Testis (tissue), 2 donors: ENCODE results near the gene SH2D6.

Experiments
- CTCF ChIP-seq, 3 experiments: fragments of 450-650 bp in 2 of 3; fragments of 200-600 bp in 1 of 3; sonication (generic) in 1 of 3; IDR thresholded peaks; one replicate each; pipeline ENCODE4 v1.5.1; 2016 to 2019; ENCODE audit warnings: antibody characterized with exemption in 3 of 3, mild to moderate bottlenecking in 2 of 3, moderate library complexity in 1 of 3
- POLR2A ChIP-seq: fragments of 450-650 bp; IDR thresholded peaks from one replicate; pipeline ENCODE4 v1.6.1; 2017; ENCODE audit warnings: antibody characterized with exemption, mild to moderate bottlenecking, moderate library complexity

- no peak for TF ChIP-seq CTCF (IDR thresholded peaks at IDR 0.05)
- TF ChIP-seq POLR2A = no peak
Measured at GRCh38 chr2:85457877-85458316, 39.4 kb downstream of the SH2D6 start.
